HG03558 (cell line): Measurements from ENCODE around the gene COL26A1.

ENCODE experiments used
- ATAC-seq: cut with Tn5 transposase; IDR thresholded peaks from one replicate; pipeline ENCODE4 v1.9.1; 2021; ENCODE audit warnings: moderate number of reproducible peaks; ENCODE audit not compliant: unreplicated experiment; ENCODE audit errors: extremely low read depth

Gene COL26A1

GRCh38 chr7:101545441-101546190 lies 182.9 kb downstream of the COL26A1 start:
- no peak for ATAC-seq

GRCh38 chr7:101546308-101546936 lies 183.7 kb downstream of the COL26A1 start:
- ATAC-seq: no peak

GRCh38 chr7:101547022-101547915 lies 184.6 kb downstream of the COL26A1 start:
- ATAC-seq: no peak

GRCh38 chr7:101547916-101548661 lies 185.4 kb downstream of the COL26A1 start:
- ATAC-seq: no peak

DNA sequence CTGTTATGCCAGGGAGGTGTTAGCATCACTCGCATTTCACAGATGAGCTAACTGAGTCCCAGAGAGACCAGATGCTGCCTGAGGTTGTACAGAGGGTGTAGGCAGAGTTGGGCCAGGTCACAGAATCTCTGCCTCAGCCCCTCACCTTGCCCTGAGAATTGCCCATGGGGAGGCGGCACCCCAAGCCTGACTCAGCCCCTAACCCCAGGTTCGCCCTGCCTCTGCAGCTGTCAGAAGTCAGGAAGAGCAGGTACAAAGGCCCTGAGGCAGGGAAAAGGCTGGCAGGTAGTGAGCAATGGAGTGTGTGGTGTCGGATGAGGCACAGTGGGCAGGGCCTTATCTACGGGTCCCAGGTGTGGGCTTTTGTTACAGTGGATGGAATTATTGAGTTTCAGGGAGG lies 187.1 kb downstream of the COL26A1 start:
- no peak for ATAC-seq

DNA sequence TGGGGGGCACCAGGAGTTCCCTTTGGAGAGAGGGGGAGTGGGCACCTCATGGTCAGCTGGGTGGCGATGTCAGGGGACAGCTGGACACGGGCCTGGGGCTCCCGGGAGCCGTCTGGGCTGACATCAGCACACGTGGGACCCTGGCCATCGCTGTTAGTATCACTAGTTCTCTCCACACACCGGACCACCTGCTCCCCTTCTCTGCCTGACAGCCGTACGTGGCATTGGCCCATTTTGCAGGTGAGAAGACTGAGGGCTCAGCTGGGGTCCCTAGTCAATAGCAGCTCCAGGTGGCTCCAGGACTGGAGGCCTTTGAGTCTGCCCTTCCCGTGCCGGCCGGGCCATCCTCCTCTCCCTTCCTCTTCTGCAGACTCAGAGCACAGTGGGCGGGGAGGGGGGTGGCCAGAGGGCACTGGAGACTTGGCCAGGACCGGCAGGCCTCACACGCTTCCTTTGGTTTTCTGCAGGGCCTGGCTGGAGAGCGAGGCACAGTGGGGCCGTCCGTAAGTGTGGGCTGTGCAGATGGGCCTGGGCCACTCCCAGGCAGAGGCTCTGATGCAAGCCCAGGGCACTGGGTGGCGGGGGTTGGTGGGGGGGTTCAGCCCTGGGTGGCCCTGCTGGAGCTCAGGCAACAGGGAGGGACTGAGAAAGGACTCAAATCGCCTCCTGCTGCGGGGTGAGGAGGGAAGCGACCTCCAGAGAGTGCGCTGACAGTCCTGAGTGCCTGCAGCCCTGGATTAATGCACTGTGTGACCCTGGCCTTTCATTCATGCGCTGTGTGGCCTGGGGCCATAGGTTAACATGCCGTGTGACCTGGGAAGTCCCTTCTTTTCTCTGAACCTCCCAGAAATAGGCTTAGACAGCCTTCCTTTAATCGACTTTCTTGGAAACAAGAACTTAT lies 188.2 kb downstream of the COL26A1 start:
- no peak for ATAC-seq

GRCh38 chr7:101553018-101553770 lies 190.5 kb downstream of the COL26A1 start:
- ATAC-seq: no peak

DNA sequence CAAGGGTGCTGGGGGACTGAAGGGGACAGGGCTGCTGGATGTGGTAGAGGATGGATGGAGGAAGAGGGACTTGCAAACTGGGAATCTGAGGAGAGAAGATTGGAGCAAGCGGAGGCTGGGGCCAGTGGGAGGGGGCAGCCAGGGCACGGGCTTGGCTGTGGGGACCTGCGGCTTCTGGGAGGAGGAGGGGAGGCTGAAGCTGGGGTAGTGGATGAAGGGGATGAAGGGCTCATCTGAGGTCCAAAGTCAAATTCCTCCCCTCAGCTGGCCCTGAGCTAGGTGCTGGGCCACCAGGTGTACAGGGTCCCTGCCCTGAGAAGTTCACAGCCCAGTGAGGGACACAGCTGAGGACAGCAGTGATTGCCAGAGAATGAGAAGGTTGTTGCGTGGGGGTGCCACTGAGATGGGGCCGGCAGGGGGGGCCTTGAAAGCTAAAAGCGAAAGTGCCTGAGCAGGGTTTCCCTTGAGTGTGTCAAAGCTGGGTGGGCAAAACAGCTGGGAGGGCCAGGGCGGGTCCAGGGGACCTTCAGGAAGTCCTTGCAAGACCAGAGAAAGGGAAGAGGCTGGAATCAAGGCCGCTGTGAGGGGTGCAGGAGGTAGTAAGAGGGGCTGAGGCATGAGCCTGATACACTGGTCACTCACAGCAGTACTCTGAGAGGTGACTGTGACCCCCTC lies 191.2 kb downstream of the COL26A1 start:
- no peak for ATAC-seq

GRCh38 chr7:101554584-101555268 lies 192.1 kb downstream of the COL26A1 start:
- no peak for ATAC-seq

DNA sequence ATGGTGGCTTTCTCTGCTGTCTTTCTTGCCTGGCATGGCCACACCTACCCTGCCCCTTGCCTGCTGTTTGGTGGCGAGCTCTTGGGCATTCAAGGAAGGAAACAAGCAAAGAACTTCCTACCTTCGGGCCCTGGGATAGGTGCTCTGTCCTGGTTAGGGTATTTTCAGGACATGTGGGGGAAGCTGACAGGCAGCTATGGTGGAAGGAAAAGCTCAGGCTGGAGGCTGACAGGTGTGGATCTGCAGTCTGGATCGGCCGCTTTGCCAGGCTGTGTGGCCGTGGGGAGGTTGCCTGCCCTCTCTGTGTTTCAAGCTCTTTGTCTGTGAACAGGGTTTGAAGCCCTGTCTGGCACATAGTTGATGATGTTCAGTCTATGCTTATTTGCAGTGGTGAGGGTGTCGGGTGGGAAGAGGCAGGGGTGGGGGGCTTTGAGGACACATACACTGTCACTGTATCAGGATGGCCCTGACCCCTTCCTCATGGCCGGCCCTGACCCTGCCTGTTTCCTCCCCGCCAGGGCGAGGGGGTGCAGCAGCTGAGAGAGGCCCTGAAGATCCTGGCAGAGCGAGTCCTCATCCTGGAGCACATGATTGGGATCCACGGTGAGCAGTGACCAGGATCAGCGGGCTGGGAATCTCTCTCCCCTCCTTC lies 192.7 kb downstream of the COL26A1 start:
- ATAC-seq: no peak

- ATAC-seq: no peak
These were observed 193.2 kb downstream of the COL26A1 start for GRCh38 chr7:101555921-101556275.

DNA sequence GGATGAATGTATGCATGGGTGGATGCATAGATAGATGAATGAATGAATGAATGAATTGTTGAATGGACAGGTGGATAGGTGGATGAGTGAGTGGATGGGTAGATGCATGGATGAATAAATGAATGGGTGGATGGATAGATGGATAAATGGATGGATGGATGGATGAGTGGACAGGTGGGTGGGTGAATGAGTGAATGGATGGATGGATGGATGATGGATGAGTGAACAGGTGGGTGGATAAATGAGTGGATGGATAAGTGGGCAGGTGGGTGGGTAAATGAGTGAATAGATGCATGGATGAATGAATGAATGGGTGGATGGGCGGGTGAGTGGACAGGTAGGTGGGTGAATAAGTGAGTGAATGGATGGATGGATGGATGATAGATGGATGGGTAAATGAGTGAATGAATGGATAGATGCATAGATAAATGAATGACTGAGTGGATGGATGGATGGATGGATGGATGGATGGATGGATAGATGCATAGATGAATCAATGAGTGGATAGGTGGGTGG lies 193.8 kb downstream of the COL26A1 start:
- ATAC-seq: no peak

DNA sequence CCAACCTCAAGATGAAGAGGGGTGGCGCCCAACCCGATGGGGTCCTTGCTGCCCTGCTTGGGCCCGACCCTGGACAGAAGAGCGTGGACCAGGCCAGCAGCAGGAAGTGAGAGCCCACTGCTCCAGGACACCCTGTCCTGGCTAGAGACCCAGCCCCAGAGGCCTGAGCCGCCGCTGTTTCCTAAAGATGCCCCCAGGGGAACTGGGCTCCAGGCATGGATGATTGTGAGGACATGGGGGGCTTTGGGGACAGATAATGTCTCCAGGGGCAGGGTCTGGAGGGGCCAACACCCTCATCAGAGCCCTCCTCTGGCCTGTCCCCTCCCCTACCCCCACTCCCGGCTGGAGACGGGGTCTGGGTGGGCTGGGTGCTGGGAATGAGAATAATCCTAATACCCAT lies 194.7 kb downstream of the COL26A1 start:
- ATAC-seq: no peak

DNA sequence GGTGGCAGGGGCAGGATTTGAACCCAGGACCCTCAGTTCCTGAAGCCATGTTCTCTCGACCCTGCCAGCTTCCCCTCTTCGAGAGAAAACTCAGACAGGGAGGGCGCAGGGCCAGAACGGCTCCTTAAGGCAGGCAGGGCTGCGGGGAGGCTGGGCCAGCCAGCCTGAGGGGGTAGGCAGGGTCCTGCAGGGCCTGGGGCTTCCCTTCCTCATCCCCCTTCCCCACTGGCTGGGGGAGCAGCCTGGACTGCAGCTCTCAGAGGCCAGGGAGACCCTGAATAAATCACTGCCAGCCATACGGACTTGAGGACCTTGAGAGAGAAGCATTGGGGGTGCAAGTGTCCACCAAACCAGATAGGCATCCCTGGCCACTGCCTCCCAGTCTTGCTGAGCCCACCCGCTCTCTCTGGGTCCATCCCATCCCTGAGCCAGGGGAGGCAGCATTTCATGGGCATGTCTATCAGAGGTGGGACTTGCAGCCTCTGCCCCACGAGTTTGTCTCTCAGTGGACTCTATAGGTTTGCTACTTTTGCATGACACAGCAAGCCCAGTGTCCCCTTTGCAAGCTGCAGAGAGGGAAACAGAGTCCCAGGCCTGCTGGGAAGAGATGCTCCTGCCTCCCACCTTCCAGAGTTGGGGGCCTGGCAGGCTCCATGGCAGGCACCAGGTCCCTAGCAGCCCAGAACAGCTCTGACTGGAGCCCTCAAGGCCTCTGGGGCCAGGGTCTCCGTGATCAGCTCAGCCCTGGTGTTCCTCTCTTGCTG lies 195.5 kb downstream of the COL26A1 start:
- ATAC-seq: no peak

GRCh38 chr7:101558742-101559325 lies 196.2 kb downstream of the COL26A1 start:
- no peak for ATAC-seq

- ATAC-seq: no peak
These were observed 196.9 kb downstream of the COL26A1 start for GRCh38 chr7:101559586-101559985.
